A172 (cell line): ENCODE results near the gene SAV1. TPM values are rescaled to one million over a fixed set of nuclear protein-coding genes. Genes with fewer than 3 reads are reported as not detected.
A peak's percentile ranks its signal among the peaks of the same experiment; 100 is the strongest.

Experiments
- DNase-seq: peaks from one replicate; pipeline ENCODE4 v3.0.0-alpha.2; 2015; ENCODE audit warnings: low spot score
- total RNA-seq: library from RNA; depleted of rRNA; stranded (reverse); fragments of >200 nt; shearing (Covaris generic); gene quantifications from 2 replicates; pipeline ENCODE4 v1.2.3, GENCODE V29; 2014; rRNA removed

SAV1 gene
- total RNA-seq, 1 experiment from 2014 or later, result 7.3 TPM

GRCh38 chr14:50608302-50608851 lies 59.7 kb downstream of the SAV1 start:
- no peak for DNase-seq

GRCh38 chr14:50607761-50608160 lies 60.3 kb downstream of the SAV1 start:
- DNase-seq, result no peak

DNA sequence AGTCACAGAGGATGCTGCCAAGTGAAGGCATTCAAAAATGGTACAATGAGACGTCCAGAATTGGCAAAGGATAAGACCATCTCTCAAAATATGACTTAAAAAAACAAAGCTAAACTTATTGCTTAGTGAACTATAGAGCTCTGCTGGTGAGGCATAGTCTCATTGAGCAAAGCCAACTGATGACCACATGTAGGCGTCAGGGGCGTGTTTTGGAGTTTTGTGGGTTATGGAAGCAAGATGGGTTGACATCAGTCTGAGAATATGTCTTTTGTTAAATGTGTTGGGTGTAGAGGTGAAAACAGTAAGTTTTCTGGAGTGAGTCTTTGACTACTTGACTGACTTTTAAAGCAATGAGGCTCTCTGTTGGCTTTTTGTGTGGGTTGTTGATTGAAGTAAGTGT lies 60.9 kb downstream of the SAV1 start:
- DNase-seq, result no peak

DNA sequence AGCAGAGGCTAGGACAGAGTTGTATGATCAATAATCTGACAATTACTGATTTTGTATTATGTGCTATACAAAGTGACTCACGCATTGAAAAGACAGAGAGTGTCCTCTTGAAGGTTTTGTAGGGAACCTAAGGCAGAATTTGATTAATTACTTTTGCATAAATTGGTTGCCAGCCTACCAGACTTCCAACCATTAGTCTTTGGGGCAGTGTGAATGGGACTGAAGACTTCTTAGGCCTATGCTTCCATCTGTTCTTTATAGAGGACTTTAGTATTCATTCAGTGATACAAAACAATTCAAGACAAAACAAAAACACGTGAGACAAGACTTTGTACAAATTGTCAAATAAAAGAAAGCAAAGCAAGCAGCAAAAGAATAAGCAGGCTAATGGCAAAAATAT lies 61.6 kb downstream of the SAV1 start:
- no peak for DNase-seq

GRCh38 chr14:50605766-50606165 lies 62.3 kb downstream of the SAV1 start:
- no peak for DNase-seq

DNA sequence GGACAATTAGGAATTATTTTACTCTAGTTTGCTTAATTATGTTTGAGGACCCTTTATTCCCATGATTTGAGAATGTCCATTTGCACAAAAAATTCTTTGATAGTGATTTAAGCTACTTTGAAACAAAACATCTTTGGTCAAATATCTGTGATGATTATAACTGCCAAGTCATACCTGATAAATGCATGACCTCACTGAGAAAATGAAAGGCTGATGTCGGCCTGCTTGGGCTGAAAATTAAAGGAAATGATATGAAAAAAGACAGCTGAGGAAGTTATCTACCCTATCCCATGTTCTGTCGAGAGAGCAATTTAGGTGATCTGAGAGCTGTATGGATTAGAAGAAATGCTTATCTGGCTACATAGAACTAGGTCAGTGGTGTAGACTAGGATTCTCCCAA lies 64.5 kb downstream of the SAV1 start:
- no peak for DNase-seq

DNA sequence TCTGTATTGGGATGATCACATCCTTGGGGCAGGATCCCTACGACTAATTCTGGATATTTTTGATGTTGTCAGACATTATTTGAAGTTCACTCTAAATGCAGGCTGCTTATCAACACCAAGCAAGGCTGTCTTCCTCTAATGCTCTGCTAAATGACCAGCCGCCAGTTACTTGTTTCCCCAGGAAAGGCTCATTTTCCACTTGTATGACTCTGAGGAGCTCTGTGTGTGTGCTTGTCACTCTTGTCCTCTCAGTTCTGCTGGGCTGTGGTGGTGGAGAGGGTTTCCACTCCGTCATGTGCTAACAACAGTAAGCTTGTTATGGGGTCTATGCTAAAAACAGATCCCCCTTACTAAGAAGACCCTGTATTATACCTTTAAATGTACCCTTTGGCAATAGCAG lies 66.1 kb downstream of the SAV1 start:
- no peak for DNase-seq

GRCh38 chr14:50601394-50601793 lies 66.7 kb downstream of the SAV1 start:
- peak; percentile 25 for DNase-seq

GRCh38 chr14:50600849-50601248 lies 67.3 kb downstream of the SAV1 start:
- peak; percentile 21 for DNase-seq

DNA sequence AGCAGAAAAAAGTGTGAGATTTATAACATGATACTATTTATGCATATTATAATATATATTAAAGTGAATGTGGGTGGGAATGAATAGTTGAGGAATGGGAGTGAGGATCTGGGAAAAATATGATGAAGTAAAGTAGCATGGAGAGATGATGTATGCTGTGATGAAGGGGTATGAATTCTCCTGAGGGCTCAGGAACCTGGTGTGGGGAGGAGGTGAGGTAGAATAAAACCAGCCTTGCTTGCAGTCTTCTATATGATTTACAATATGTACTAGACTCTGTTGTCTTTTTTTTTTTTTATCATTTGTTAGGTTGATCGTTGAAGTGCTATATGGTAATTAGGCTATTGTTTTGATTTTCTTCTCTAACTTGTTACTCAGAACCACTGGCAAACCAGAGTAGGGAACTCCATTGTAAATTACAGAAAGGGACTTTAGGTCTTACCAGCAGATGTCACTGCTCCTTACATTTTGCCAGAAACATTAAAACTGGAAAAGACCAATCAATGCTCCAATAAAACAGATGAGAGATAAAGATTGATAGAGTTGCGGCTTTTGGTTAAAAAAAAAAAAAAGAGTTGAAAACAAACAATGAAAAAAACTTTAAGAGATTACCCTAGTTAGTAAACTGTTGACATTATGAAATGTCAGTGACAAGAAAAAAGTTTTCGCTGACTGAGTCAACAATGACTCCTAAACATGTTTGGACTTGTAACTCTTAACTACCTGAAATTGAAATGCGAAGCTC lies 68.2 kb downstream of the SAV1 start:
- peak; percentile 22 for DNase-seq

- no peak for DNase-seq
These were observed 69.3 kb downstream of the SAV1 start for GRCh38 chr14:50598765-50599164.

DNA sequence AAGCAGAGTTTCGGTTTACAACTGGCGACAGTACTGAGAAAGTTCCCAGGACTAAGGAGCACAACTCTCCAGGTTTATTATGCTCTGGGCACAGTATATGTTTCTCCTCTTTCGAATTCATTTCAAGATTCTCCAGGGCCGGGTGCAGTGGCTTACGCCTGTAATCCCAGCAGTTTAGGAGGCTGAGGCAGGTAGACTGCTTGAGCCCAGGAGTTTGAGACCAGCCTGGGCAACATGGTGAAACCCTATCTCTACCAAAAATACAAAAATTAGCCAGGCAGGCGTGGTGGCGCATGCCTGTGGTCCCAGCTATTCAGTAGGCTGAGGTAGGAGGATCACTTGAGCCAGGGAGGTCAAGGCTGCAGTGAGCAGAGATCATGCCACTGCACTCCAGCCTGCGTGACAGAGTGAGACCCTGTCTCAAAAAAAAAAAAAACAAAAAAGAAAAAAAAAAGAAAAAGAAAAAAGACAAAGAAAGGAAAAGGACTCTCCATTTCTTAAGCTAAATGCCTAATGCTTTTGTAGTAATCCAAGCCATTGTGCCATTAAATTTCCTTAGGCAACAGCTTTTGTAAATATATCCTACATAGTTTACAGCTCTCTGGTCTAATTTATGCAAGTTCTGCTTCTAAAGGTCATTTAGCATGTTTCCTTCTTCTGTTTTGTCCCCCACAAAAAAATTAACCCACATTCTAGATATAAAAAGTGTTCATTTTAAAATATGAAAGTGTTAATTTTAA lies 73.4 kb downstream of the SAV1 start:
- no peak for DNase-seq

DNA sequence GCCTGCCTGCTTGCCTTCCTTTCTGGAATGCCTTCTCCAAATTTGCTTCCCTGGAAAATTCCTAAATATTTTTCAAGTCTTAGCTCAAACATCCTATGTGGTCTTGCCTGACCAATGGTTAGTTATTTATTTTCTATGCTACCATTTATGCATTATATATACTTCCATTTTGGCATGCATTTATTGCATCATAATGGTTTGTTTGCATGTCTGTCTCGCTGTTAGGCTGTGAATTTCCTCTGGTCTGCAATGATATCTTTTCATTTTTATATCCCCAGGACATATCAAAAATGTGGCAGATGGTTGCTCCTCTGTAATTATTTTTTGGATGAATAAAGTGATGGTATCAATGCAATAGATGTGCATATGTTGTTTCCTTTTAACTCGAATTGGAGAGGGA lies 77.6 kb downstream of the SAV1 start:
- DNase-seq, result no peak

Other genes with a start within 250 kb of the SAV1 start
- gene MAP4K5, start 135.7 kb downstream of the SAV1 start, total RNA-seq, result 42.0 and 44.4 TPM in 2 replicates
- 14.0 and 15.8 TPM in 2 replicates for gene ATL1, start 108.2 kb downstream of the SAV1 start, total RNA-seq
- 17.7 and 19.2 TPM in 2 replicates for gene NIN, start 162.9 kb upstream of the SAV1 start, total RNA-seq
- gene ABHD12B, start 203.7 kb upstream of the SAV1 start, total RNA-seq, result not detected in 2 replicates